Stimulated activated CD8-positive, alpha-beta memory T cell treated with anti-CD3 and anti-CD28 coated beads, Interleukin-2, amount 100 ng/mL, for 1 hour (primary cell): ENCODE results near the gene ENOSF1.

Experiments used
- DNase-seq, 2 donors: peaks; one replicate each; pipeline ENCODE4 v3.0.0-alpha.2; 2020; ENCODE audit warnings: low read depth in 2 of 2

ENOSF1 gene

GRCh38 chr18:634551-635045 is 77.8 kb downstream of the ENOSF1 start:
- no peak for DNase-seq

- DNase-seq = no peak
Observed at GRCh38 chr18:631560-631959, 80.9 kb downstream of the ENOSF1 start.

- no peak for DNase-seq
Observed at GRCh38 chr18:629269-630150, 82.9 kb downstream of the ENOSF1 start.

- DNase-seq = no peak
Observed at GRCh38 chr18:627231-627630, 85.2 kb downstream of the ENOSF1 start.

- peak in 1 of 2 donors; percentile 37 for DNase-seq
Observed at GRCh38 chr18:623761-624620, 88.4 kb downstream of the ENOSF1 start.

- no peak for DNase-seq
Observed at GRCh38 chr18:622289-622688, 90.1 kb downstream of the ENOSF1 start.

- DNase-seq = no peak
Observed at GRCh38 chr18:621291-622043, 91.0 kb downstream of the ENOSF1 start.
